ENCODE data around the gene ZGPAT. TPM values are rescaled to one million over a fixed set of nuclear protein-coding genes. Genes with fewer than 3 reads are reported as not detected.

Gene ZGPAT
- total RNA-seq, 1 experiment from 2014 or later, result 48.4 TPM

DNA sequence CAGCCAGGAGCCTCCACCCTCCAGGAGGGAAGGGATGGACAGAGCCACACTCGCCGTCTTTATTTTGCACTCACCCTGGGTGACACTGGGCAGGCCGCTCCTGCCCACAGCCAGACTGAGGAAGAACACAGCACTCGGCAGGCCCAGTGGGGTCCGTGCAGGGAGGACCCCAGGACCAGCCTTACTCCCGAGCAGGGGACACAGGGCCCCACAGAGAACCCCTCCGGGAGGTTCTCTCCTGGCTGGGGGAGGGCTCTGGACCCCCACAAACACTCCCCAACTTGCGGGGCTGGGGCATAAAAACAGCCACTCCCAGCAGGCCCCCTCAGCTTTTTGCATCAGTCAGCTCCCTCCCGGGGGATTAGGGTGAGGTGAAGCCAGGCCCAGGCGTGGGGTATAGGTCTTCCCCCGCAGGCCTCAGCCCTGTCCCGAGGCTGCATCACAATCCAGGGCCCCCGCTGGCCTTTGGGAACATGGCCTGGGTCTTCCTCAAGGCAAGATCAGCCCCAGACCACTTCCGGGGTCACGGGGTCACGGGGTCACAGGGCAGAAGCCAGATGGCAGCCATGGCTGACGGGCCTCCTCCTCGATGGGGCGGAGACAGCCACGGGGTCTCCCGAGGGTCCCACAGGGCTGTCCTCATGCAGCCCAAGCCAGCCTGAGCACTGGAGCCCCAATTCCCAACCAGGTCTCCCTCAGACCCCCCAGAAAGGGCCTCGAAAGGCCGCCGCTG is 8.2 kb upstream of the ZGPAT start:
- H3K27ac Mint-ChIP-seq (ENCODE audit: unreplicated experiment), result peak overlapping the region; percentile 80
- CTCF ChIA-PET, result interaction anchor here (0.7 to 1.5 kb wide), 3 partner anchors 13 to 165 kb away, joined by 3 to 7 read pairs (median 3); partner anchors contain the start of gene TPD52L2
- TF ChIP-seq, protein P1, sequence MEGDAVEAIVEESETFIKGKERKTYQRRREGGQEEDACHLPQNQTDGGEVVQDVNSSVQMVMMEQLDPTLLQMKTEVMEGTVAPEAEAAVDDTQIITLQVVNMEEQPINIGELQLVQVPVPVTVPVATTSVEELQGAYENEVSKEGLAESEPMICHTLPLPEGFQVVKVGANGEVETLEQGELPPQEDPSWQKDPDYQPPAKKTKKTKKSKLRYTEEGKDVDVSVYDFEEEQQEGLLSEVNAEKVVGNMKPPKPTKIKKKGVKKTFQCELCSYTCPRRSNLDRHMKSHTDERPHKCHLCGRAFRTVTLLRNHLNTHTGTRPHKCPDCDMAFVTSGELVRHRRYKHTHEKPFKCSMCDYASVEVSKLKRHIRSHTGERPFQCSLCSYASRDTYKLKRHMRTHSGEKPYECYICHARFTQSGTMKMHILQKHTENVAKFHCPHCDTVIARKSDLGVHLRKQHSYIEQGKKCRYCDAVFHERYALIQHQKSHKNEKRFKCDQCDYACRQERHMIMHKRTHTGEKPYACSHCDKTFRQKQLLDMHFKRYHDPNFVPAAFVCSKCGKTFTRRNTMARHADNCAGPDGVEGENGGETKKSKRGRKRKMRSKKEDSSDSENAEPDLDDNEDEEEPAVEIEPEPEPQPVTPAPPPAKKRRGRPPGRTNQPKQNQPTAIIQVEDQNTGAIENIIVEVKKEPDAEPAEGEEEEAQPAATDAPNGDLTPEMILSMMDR (IDR thresholded peaks at IDR 0.05; ENCODE audit: unreplicated experiment), result no peak
- intact Hi-C loops (cut with micrococcal nuclease; ENCODE audit: unreplicated experiment), result no loop called here
- H3K9me3 Mint-ChIP-seq (ENCODE audit: low read depth, unreplicated experiment), result no peaks in the 10 kb centered on the region
- BruUV-seq (replicated peaks), result no TSS peak
- no peak for DNase-seq
- H3K36me3 Mint-ChIP-seq (ENCODE audit: insufficient read depth, unreplicated experiment), result peaks cover 87% of the 10 kb centered on the region
- H3K27me3 Mint-ChIP-seq (ENCODE audit: unreplicated experiment), result no peaks in the 10 kb centered on the region
- H3K4me3 Mint-ChIP-seq (ENCODE audit: low read depth, unreplicated experiment), result peak overlapping the region; percentile 65
- H3K4me1 Mint-ChIP-seq (ENCODE audit: low read depth, unreplicated experiment), result peaks cover 27% of the 10 kb centered on the region

DNA sequence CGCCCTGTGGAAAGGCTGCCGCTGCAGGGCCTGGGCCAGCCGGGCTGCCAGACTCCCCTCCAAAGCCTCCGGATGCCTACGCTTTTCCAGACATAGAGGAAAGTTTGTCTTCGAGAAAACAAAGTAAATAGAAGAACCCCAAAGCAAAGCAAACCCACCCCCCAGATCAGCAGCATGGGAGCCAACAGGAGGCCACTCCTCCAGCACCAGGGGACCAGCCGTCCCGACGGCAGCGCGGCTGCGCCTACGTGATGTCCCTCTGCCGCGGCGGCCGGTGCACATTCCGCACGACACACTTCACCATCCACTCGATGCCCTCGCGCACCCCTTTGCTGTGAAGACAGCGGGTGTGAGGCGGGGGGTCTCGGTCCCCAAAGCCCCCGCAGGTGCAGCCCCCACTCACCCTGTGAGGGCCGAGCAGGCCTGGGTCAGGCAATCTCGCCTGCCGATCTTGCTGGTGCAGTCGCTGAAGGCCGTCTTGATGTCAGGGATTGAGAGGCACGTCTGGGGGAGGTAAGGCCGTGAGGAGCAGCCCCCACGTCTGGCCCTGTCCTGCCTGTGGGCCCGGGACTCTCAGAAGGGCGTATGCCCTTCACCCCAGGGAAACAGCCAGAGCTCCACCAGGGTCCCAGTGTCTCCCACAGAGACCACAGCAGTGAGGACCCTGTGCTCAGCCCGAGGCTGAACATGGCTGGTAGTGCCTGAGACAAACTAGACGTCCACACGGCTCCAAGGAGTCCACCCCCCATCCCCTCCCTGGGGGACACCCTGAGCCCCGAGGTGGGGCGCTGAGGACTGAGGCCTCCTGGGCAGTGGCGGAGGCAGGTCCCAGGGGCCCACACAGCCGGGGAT is 7.4 kb upstream of the ZGPAT start:
- no peaks in the 10 kb centered on the region for H3K27me3 Mint-ChIP-seq (ENCODE audit: unreplicated experiment)
- H3K4me3 Mint-ChIP-seq (ENCODE audit: low read depth, unreplicated experiment), result no peak overlapping the region
- H3K4me1 Mint-ChIP-seq (ENCODE audit: low read depth, unreplicated experiment), result peaks cover 33% of the 10 kb centered on the region
- CTCF ChIA-PET, result no interaction called here
- no peak overlapping the region for H3K27ac Mint-ChIP-seq (ENCODE audit: unreplicated experiment)
- H3K36me3 Mint-ChIP-seq (ENCODE audit: insufficient read depth, unreplicated experiment), result peaks cover 90% of the 10 kb centered on the region
- intact Hi-C loops (cut with micrococcal nuclease; ENCODE audit: unreplicated experiment), result no loop called here
- H3K9me3 Mint-ChIP-seq (ENCODE audit: low read depth, unreplicated experiment), result no peaks in the 10 kb centered on the region
- DNase-seq, result no peak
- no TSS peak for BruUV-seq (replicated peaks)
- TF ChIP-seq, protein P1 (IDR thresholded peaks at IDR 0.05; ENCODE audit: unreplicated experiment), result no peak

DNA sequence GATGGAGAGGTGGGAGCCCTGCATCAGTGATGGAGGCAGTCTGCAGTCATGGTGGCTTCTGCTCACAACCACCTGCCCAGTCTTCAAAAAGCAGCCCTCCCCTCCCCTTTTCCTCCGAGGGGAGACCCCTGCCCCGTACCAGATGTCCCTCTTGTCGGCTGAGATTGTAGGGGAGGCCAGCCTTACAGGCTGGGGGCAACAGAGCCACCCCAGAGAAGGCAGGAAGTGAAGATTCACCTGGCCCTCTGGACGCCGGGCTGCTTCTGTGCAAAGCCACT is 6.8 kb upstream of the ZGPAT start:
- TF ChIP-seq, protein P1 (IDR thresholded peaks at IDR 0.05; ENCODE audit: unreplicated experiment), result no peak
- Mint-ChIP-seq H3K4me3 (ENCODE audit: low read depth, unreplicated experiment) (no peak overlapping the region), H3K27me3 (ENCODE audit: unreplicated experiment) (no peaks in the 10 kb centered on the region), H3K4me1 (ENCODE audit: low read depth, unreplicated experiment) (peaks cover 39% of the 10 kb centered on the region), H3K27ac (ENCODE audit: unreplicated experiment) (no peak overlapping the region), H3K36me3 (ENCODE audit: insufficient read depth, unreplicated experiment) (peaks cover 91% of the 10 kb centered on the region), H3K9me3 (ENCODE audit: low read depth, unreplicated experiment) (no peaks in the 10 kb centered on the region)
- no TSS peak for BruUV-seq (replicated peaks)
- DNase-seq, result no peak
- intact Hi-C loops (cut with micrococcal nuclease; ENCODE audit: unreplicated experiment), result no loop called here
- CTCF ChIA-PET, result no interaction called here

DNA sequence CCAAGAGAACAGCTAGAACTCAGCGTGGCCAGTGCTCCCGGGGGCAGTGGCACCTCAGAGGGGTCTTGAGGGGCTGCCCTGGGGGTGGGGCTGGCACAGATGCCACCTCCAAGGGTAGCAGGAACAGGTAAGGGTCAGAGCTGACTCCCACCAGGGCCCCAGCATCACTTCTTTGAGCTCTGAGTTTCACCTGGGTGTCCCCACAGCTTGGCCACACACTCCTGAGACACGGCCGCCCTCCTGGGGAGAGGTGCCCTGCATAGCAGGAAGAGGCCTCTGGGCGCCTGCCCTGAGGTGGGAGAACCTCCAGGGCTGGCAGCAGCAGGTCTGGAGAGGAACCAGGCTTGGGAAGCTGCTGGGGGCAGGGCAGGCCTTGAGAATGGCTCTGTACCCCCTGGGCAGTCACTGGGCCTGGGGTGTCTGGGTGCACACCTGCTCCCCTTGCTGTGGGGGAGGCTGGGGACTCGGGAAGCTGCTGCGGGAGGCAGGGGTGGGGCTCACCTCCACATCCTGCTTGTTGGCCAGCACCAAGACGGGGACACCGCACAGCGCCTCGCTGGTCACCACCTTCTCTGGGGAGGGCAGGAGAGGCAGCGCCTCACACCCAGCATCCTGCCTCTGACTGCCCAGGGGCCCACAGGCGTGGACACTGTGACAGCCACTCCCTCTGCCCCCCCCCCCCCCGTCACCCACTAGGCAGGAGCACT is 6.4 kb upstream of the ZGPAT start:
- Mint-ChIP-seq H3K27ac (ENCODE audit: unreplicated experiment) (no peak overlapping the region), H3K4me3 (ENCODE audit: low read depth, unreplicated experiment) (no peak overlapping the region), H3K36me3 (ENCODE audit: insufficient read depth, unreplicated experiment) (peaks cover 91% of the 10 kb centered on the region), H3K9me3 (ENCODE audit: low read depth, unreplicated experiment) (no peaks in the 10 kb centered on the region), H3K27me3 (ENCODE audit: unreplicated experiment) (no peaks in the 10 kb centered on the region), H3K4me1 (ENCODE audit: low read depth, unreplicated experiment) (peaks cover 44% of the 10 kb centered on the region)
- DNase-seq, result peak; percentile 4
- TF ChIP-seq, protein P1 (IDR thresholded peaks at IDR 0.05; ENCODE audit: unreplicated experiment), result no peak
- CTCF ChIA-PET, result no interaction called here
- BruUV-seq (replicated peaks), result no TSS peak
- intact Hi-C loops (cut with micrococcal nuclease; ENCODE audit: unreplicated experiment), result no loop called here
